T follicular helper cell (primary cell): ENCODE data around the gene CAMK2B.

Experiments
- DNase-seq: peaks from one replicate; pipeline ENCODE4 v3.0.0-alpha.2; 2020; ENCODE audit warnings: low read depth

The CAMK2B gene

GRCh38 chr7:44275957-44276570 is 49.3 kb downstream of the CAMK2B start:
- no peak for DNase-seq

- no peak for DNase-seq
These were observed 50.2 kb downstream of the CAMK2B start for GRCh38 chr7:44275146-44275545.

- no peak for DNase-seq
These were observed 50.8 kb downstream of the CAMK2B start for GRCh38 chr7:44274623-44274975.

GRCh38 chr7:44273681-44274622 is 51.4 kb downstream of the CAMK2B start:
- DNase-seq: no peak

GRCh38 chr7:44272981-44273380 is 52.4 kb downstream of the CAMK2B start:
- no peak for DNase-seq

- DNase-seq: no peak
These were observed 52.9 kb downstream of the CAMK2B start for GRCh38 chr7:44272456-44272855.

GRCh38 chr7:44269943-44270493 is 55.4 kb downstream of the CAMK2B start:
- DNase-seq: no peak

- DNase-seq: no peak
These were observed 56.0 kb downstream of the CAMK2B start for GRCh38 chr7:44269417-44269816.

- no peak for DNase-seq
These were observed 56.7 kb downstream of the CAMK2B start for GRCh38 chr7:44268671-44269070.

GRCh38 chr7:44267719-44268421 is 57.5 kb downstream of the CAMK2B start:
- DNase-seq: no peak

GRCh38 chr7:44267178-44267577 is 58.2 kb downstream of the CAMK2B start:
- DNase-seq: no peak

GRCh38 chr7:44266526-44266925 is 58.9 kb downstream of the CAMK2B start:
- no peak for DNase-seq

- DNase-seq: no peak
These were observed 59.7 kb downstream of the CAMK2B start for GRCh38 chr7:44265728-44266127.

GRCh38 chr7:44264221-44264931 is 61.0 kb downstream of the CAMK2B start:
- no peak for DNase-seq

- DNase-seq: no peak
These were observed 61.9 kb downstream of the CAMK2B start for GRCh38 chr7:44263326-44264082.

GRCh38 chr7:44262031-44262430 is 63.4 kb downstream of the CAMK2B start:
- DNase-seq: no peak

- DNase-seq: no peak
These were observed 64.2 kb downstream of the CAMK2B start for GRCh38 chr7:44261240-44261639.

GRCh38 chr7:44259547-44260457 is 65.6 kb downstream of the CAMK2B start:
- no peak for DNase-seq

GRCh38 chr7:44258865-44259546 is 66.4 kb downstream of the CAMK2B start:
- DNase-seq: no peak

GRCh38 chr7:44258423-44258760 is 67.0 kb downstream of the CAMK2B start:
- no peak for DNase-seq
